ENCODE data around the gene ACSF2. TPM values are rescaled to one million over a fixed set of nuclear protein-coding genes. Genes with fewer than 3 reads are reported as not detected.
"Not testable (repeated sequence)": the region's sequence is repeated elsewhere in the genome, so short reads cannot be mapped to it uniquely, and the experiment has no call there.

Gene ACSF2
- polyA plus RNA-seq, 5 donors, result 95.0 to 131 (median 114) TPM

GRCh38 chr17:50399591-50399990 is 26.4 kb upstream of the ACSF2 start:
- DNase-seq, result not testable (repeated sequence)

DNA sequence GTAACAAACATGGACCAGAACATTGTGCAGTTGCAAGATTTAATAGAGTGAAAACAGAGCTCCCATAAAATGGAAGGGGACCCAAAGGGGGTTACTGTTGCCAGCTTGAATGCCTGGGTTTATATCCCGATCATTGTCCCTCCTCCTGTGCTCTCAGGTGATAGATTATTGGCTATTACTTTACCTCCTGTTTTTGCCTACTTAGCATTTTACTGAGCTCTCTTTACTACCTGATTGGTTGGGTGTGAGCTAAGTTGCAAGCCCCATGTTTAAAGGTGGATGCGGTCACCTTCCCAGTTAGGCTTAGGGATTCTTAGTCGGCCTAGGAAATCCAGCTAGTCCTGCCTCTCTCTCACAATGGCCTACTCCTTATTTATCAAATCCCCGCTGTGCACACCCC is 20.7 kb upstream of the ACSF2 start:
- not testable (repeated sequence) for DNase-seq

DNA sequence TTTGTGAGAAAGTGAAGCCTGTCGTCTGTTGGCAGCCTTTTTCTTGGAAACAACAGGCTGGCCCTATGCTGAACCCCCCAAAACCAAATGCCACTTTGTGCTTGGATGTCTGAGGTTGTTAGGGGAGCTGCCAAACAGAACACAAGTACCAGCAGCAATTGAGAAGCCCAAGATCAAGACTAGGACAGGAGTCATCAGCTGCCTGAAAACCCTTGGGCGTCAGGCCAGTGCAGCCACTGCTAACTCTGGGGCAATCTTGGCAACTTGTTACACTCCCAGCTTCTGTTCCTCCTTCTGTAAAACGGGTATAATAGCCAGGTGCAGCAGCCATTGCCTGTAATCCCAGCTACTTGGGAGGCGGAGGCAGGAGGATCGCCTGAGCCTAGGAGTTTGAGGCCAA is 19.4 kb upstream of the ACSF2 start:
- no peak for DNase-seq

DNA sequence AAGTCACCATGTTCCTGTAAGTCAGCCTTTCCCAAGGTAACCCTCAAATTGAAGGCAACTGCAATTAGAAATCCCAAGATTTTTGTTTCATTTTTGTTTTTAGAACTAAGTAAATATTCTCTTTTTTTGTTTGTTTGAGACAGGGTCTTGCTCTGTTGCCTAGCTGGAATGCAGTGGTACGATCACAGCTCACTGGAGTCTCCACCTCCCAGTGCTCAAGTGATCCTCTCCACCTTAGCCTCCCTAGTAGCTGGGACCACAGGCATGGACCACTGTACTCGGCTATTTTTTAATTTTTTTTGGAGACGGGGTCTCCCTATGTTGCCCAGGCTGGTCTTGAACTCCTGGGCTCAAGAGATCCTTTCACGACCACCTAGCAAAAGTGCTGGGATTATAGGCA is 18.1 kb upstream of the ACSF2 start:
- DNase-seq, result no peak

DNA sequence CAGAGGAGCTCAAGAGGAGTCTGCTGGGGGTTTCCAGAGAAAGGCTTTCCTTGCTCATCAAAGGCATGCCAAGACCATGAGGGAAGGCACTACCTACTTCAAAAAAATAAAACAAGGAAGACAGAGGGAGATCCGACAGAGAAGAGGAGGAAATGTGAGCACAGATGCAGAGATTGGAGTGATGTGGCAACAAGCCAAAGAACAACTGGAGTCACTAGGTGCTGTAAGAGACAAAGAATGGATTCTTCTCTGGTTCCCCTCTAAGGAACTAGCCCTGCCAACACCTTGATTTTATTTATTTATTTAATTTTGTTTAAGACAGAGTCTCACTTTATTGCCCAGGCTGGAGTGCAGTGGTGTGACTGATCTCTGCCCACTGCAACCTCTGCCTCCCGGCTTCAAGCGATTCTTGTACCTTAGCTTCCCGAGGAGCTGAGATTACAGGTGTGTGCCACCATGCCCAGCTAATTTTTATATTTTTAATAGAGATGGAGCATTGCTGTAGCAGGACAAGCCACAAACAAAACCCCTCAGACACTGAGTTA is 13.8 kb upstream of the ACSF2 start:
- DNase-seq, result no peak

DNA sequence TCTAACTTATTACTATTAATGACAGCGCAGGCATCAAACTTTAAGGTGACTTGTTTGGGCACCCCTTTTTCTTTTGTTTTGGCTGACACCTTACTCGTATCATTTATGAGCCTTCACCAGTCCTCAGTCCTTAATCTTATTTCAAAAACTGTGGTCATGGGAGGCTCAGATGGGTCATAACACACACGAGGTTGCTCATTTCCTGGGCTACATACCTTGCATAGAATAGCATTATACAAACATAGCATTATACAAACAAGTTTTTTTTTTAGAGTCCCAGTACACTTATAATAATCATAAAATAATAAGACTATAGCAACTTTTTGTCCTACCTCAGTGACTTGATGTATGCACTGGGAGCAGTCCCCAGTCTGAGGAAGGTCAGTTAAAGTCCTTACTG is 11.2 kb upstream of the ACSF2 start:
- no peak for DNase-seq

GRCh38 chr17:50419577-50419976 is 6.4 kb upstream of the ACSF2 start:
- not testable (repeated sequence) for DNase-seq

DNA sequence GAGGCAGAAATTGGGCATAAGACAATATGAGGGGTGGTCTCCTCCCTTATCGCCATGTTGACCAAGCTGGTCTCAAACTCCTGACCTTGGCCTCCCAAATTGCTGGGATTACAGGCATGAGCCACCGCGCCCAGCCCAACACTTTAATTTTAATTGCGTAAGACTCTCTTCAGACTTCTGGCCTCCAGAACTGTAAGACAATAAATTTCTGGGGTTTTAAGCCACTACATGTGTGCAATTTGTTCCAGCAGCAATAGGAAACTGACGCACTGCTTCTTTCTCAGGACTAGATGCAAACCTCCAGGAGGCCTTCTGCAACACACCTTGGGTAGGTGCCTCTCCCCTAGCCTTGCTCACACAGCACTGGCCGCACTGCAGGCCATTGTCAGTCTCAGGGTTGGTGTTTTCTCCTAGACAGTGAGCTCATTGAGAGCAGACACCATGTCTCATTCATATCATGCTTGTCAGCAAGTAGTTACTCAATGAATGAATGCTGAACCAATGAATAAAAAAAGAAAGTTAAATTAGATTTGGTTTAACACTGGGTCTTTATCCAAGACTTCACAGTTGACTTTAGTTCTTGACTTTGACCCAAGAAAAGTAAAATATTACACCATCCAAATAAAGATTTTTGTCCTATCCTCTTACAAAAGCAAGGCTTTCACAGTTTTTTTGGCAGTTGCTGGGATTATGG is 5.5 kb upstream of the ACSF2 start:
- DNase-seq, result no peak

- DNase-seq, result peak in 1 of 2 donors; percentile 27
Observed at GRCh38 chr17:50421308-50422051, 4.5 kb upstream of the ACSF2 start.

GRCh38 chr17:50422738-50423137 is 3.3 kb upstream of the ACSF2 start:
- DNase-seq, result no peak

DNA sequence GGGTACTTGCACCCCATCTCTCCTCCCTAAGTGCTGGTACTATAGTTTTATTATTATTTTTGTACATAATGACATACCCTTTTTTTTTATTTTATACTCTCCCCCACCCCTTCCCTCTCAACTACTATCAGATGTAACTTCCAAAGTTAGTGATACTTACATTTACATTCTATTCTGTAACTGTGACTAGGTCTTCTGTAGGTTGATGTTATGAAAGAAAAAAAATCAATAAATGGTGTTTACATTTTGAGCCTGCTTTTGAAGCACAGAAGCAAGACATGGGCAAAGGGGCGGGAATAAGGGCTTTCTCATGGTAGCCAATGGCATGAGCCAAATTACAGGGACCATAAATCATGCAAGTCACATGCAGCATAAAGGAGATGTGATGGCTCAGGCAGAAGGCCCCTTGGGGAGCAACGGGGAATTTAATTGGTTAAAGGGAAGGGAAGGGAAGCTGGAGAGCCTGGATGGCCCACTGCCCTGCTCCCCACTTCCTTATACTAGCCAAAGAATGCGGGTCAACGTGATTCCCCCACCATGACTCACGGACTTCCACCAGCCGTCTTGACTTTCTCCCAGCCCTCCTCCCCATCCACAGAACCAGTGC is 2.4 kb upstream of the ACSF2 start:
- DNase-seq, result no peak

GRCh38 chr17:50424246-50424995 is 1.6 kb upstream of the ACSF2 start:
- no peak for DNase-seq

DNA sequence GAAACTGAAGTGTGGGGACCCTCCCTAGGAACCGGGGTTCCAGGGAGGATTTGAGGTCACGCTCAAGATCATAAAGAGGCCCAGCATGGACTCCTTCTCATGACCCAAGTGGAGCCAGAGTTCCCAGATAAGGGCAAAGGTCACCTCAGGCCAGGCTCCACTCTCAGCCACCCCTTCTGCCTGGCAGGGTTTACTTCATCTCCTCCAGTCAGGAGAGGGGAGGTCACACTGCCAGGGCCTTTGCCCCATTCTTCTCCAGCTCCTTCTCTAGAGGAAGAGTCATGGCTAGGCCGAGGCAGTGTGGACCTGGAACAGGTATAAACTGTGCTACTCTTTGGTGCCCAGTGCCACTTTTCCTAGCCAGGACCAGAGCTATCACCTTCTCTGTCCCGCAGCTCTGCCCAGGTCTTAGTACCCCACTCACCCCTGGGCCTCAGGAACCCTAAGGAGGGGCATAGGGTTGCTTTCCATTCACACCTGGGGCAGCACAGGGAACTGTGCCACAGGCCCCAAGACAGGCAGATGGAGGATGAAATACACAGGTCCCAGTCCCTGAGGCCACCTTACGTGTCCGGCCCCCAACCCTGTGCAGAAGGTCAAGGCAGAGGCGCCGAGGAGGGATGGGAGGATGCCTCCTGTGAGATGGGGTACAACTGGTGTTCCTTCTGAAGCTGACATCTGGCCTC is 879 bp upstream of the ACSF2 start:
- DNase-seq, result no peak

DNA sequence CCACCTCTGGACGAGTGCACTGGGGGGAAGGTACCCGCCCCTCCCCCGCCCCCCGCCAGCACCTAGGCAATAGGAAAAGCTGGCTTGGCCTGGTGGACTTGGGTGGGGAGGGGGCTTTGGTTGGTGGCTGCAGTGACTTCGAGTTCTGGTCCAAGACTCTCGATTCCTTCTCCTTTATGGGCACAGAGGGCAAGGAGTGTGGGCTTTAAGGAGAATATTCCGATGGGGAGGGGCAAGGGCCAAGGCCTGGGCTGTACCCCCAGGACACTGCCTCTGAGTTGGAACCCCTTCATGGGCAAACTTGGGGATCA is 409 bp downstream of the ACSF2 start:
- no peak for DNase-seq

DNA sequence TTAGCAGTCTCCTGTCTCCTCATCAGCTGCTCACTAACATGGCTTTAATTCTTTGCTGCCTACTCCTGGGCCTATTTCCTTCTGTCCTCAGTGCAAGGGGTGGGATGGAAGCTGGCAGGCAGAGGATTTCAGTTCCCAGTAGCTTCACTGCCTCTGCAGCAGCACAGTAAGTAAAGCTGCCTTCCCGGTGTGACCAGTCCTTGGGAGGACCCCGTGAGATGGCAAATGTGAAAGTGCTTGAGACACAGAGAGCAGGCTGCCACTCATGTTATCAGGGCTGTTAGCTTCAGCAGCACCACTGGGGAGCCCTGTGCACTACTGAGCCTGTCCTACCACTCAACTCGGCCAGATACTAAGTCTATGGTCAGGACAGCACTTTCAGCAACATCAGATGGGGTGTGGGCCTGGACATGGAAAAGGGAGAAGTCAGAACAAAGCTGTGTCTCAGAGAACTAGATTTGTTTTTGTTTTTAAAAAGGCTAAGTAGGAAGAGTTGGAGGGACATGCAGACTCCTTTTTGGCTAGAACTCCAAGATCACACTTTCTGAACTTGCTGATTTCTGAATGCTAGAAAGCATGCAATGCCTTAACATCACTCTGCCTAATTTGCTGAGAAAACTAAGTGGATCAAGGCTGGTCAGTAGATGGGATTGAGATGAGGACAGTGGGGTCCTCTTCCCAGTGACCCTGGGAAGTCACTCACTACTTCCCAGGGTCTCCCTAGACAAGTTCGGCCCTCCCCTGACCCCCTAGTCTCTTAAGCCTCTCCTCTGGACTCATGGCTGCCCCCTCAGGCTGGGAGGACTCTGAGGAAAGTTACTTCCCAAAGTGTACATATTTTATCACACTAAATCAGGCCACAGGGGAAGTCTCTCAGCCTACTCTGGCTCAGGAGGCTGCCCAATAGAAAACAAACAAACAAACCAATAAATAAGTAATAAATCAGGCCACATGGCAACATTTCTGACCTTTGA is 1.1 kb downstream of the ACSF2 start:
- peak in 1 of 2 donors; percentile 29 for DNase-seq

GRCh38 chr17:50428126-50428525 is 2.1 kb downstream of the ACSF2 start:
- not testable (repeated sequence) for DNase-seq

DNA sequence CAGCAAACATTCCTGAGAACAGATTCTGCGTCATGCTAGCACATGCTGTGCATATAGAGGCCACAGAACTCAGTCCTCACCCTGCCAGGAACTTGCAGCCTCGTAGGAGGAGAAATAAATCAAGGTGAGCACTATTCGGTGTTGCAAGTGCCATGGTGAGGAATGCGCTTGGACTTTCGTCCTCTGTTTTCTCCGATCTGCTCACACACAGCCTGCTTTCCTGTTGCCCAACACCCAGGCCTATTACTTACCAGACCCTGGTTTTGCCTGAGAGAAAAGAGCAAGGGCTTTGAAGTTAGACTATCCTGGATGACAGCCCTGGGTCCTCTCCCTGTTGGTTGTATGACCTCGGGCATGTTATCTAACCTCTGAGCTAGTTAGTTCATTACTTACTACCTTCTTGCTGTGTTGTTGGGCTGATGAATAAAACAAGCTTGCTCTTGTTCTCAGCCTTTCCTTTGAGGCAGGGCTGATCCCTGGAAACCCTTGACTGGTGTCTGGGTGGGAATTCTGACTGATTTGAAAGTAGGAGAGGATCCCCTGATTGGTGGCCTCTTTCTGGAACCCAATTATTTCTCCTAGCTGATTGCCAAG is 2.9 kb downstream of the ACSF2 start:
- no peak for DNase-seq

DNA sequence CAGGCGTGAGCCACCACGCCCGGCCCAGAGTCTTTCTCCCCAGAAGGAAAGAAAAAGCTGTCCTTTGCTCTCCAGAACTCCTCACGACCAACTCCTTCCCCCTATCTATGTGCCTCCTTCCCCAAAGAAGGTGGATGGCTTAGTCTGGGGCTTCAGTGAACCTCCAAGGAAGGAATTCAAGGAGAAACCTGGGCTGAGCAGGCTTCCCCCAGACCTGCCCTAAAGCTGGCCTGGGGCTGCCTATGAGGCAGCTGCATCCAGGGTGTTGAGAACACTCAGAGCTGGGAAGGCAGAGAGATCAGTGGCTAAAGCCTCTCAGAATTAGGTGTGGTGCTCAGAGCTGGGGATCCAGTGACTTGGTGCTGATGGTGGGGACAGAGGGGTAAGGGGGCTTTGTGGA is 3.8 kb downstream of the ACSF2 start:
- no peak for DNase-seq

DNA sequence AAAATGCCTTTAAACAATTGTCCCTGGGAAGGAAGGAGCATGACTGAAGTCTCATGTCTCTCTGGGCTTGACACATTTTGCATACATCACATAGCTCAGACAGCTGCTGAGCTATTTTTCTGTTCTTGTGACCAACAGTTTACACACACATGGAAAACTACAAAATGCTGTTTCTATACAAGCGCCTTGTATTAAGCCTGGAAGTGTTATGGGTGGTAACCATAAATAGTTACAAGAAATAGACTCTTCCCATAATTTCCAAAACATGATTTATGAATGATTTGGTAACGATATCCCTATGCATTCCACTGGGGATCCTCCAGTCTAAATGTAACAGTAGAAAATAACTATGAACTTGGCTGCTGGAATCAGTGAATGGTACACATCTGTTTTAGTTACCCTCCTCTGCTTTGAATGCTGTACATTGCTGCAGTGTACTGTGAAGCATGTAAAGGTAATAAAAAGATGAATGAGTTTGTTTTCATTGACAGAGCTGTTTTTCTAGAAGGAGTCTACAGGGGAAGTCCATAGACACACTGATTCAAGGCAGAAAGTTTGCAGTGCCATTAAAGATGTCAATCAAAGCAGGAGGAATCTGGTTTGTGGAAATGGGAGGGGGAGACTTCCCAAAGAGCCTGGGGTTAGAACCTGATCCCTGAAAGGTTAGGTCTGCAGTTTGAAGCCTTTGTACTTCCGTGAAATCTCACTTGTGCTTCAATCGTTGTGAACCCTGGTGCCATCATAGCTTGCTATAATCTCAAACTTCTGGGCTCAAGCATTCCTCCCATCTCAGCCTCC is 5.0 kb downstream of the ACSF2 start:
- DNase-seq, result no peak
